C4-2B (cell line): ENCODE results near the gene TMC4.

ENCODE experiments used
- ZFX ChIP-seq: fragments of 450-650 bp; IDR thresholded peaks from 2 replicates; pipeline ENCODE4 v1.6.1; 2017
- TF ChIP-seq, protein P1 (sequence below): fragments of 450-650 bp; conservative IDR thresholded peaks from 2 replicates; pipeline ENCODE4 v1.5.1; 2017; ENCODE audit warnings: mild to moderate bottlenecking

- TF ChIP-seq, protein P1, sequence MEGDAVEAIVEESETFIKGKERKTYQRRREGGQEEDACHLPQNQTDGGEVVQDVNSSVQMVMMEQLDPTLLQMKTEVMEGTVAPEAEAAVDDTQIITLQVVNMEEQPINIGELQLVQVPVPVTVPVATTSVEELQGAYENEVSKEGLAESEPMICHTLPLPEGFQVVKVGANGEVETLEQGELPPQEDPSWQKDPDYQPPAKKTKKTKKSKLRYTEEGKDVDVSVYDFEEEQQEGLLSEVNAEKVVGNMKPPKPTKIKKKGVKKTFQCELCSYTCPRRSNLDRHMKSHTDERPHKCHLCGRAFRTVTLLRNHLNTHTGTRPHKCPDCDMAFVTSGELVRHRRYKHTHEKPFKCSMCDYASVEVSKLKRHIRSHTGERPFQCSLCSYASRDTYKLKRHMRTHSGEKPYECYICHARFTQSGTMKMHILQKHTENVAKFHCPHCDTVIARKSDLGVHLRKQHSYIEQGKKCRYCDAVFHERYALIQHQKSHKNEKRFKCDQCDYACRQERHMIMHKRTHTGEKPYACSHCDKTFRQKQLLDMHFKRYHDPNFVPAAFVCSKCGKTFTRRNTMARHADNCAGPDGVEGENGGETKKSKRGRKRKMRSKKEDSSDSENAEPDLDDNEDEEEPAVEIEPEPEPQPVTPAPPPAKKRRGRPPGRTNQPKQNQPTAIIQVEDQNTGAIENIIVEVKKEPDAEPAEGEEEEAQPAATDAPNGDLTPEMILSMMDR, result no peak
- TF ChIP-seq ZFX, result no peak
Measured at GRCh38 chr19:54218960-54219661, 46.2 kb upstream of the TMC4 start.
